ENCODE data around the gene ACSS1. TPM values are rescaled to one million over a fixed set of nuclear protein-coding genes. Genes with fewer than 3 reads are reported as not detected.

Gene ACSS1
- polyA plus RNA-seq, 1 experiment, result 1.1 TPM

DNA sequence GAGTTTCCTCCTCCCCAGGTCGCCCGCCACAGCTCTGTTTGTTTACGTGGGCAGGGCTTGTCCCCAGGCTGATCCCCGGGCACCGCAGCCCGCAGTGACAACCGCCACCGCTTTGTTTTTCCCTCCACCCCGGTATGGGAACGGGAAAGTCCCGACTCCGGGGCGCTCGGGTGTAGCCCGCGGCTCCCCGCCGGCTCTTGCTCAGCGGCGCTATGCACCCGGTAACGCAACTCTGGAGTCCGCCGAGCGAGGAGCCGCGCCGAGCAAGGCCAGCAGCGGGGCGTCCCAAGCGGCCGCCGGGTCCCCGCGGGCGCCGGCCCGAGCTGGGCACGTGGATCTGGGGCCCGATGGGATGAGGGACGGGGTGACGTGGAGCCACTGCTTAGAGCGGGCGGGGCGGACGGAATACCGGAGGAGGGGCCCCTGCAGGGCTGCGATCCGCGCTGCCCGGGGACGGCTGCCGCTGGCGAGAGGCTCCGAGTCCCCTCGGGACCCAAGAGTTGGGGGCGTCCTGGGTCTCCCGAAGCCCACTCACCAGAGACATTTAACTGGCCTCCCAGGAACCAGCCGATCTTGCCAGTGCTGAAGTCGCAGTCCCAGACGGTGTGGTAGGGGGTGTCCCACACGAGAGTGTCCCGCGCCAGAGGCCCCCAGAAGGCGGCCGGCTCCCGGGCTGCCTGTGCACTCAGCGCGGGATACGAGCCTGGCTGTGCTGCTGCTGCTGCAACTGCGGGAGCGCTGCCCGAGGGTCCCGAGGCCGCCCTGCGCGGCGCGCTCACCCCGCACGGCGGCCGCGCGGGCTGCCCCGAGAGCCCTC lies 497 bp downstream of the ACSS1 start:
- peaks cover 3% of the 10 kb centered on the region; the same call in 1 of the 2 replicates for H3K9me3 ChIP-seq (ENCODE audit: control insufficient read depth, insufficient read depth, low read length)
- peak overlapping the region; percentile 64 for H3K4me3 ChIP-seq (ENCODE audit: low read depth, low read length)
- TF ChIP-seq, protein P1, sequence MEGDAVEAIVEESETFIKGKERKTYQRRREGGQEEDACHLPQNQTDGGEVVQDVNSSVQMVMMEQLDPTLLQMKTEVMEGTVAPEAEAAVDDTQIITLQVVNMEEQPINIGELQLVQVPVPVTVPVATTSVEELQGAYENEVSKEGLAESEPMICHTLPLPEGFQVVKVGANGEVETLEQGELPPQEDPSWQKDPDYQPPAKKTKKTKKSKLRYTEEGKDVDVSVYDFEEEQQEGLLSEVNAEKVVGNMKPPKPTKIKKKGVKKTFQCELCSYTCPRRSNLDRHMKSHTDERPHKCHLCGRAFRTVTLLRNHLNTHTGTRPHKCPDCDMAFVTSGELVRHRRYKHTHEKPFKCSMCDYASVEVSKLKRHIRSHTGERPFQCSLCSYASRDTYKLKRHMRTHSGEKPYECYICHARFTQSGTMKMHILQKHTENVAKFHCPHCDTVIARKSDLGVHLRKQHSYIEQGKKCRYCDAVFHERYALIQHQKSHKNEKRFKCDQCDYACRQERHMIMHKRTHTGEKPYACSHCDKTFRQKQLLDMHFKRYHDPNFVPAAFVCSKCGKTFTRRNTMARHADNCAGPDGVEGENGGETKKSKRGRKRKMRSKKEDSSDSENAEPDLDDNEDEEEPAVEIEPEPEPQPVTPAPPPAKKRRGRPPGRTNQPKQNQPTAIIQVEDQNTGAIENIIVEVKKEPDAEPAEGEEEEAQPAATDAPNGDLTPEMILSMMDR (IDR thresholded peaks at IDR 0.05; ENCODE audit: low read depth, low read length), result no peak
- no peak for DNase-seq (ENCODE audit: low read depth, low spot score)
- POLR2A ChIA-PET, result no interaction called here
- CTCF ChIA-PET, result interaction anchor here (1.5 kb wide), 1 partner anchor 10 kb away, joined by 3 read pairs; no protein-coding TSS in a partner anchor
- no peak overlapping the region for H3K27ac ChIP-seq (ENCODE audit: low read depth, low read length)
- peaks cover 39% of the 10 kb centered on the region for H3K27me3 ChIP-seq (ENCODE audit: control insufficient read depth, insufficient read depth, low read length)

DNA sequence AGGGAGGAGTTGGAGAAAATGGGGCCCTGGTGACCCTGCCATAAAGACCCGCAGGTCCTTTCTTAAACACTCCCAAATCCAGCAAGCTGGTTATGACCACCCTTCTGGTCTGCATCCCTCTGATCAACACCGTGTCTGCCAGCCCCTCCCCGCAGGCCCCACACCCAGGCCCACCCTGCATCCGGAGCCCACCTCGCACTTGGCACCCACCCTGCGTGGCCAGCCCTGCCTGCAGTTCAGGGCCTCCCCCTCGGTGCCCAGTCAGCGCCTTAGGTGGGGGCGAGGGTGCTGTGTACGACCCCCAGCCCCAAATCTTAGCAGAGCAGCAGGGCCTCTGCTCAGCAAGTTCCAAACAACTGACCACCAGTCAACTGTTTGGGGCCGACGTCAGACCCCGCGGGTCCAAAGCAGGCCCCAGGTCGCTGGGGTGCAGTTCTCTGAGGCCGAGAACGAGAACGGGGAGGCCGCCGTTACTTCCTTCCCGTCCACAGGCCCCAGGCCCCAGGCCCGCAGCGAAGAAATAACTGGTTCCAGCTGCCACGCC lies 1.2 kb downstream of the ACSS1 start:
- no peak for DNase-seq (ENCODE audit: low read depth, low spot score)
- CTCF ChIA-PET, result interaction anchor here (1.5 to 2.3 kb wide), 2 partner anchors 9 to 10 kb away, joined by 3 to 7 read pairs; no protein-coding TSS in a partner anchor
- POLR2A ChIA-PET, result no interaction called here
- Histone ChIP-seq H3K4me3 (ENCODE audit: low read depth, low read length) (peak overlapping the region; percentile 64), H3K27ac (ENCODE audit: low read depth, low read length) (no peak overlapping the region), H3K9me3 (ENCODE audit: control insufficient read depth, insufficient read depth, low read length) (peaks cover 3% of the 10 kb centered on the region; the same call in 1 of the 2 replicates), H3K27me3 (ENCODE audit: control insufficient read depth, insufficient read depth, low read length) (peaks cover 33% of the 10 kb centered on the region)
- TF ChIP-seq, protein P1 (IDR thresholded peaks at IDR 0.05; ENCODE audit: low read depth, low read length), result no peak

DNA sequence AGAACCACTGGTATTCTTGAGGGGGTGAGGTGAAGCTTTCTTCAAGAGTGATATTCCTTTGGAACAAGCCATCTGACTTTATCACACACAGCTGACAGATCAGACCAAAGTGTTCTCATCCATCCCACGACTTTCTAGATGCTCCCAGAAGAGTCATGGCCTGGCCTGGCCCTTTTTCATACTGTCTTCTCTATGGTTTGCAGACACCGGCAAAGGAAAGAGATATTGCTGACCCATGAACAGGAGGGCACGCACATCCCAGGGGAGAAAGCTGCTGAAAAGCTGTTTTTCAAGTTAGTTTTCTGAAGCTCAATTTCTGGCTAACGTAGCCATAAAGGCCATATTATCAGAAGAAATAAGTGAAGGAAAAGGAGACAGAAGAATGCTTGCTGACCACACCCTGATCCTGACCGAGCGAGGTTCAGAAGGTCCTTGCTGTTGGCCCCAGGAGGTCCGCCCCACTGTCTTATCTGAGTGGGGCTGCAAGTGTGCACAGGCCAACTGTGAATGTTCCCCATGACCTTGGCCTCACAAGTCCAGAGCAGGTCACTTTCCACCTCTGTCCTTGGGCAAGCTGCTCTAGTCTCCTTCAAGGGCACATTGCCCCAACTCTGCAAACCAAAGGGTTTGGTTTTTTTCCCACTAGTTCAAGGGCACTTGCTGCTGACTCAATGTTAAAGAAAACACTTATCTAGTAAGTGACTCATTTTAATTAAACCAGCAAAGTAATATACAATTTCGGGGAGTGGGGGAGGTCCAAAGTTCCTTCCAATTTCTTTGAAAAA lies 2.0 kb downstream of the ACSS1 start:
- Histone ChIP-seq H3K4me3 (ENCODE audit: low read depth, low read length) (no peak overlapping the region), H3K27me3 (ENCODE audit: control insufficient read depth, insufficient read depth, low read length) (peaks cover 34% of the 10 kb centered on the region), H3K27ac (ENCODE audit: low read depth, low read length) (no peak overlapping the region), H3K9me3 (ENCODE audit: control insufficient read depth, insufficient read depth, low read length) (peaks cover 3% of the 10 kb centered on the region; the same call in 1 of the 2 replicates)
- CTCF ChIA-PET, result interaction anchor here (1.5 to 2.3 kb wide), 2 partner anchors 9 kb away, joined by 3 to 7 read pairs; no protein-coding TSS in a partner anchor
- no peak for DNase-seq (ENCODE audit: low read depth, low spot score)
- POLR2A ChIA-PET, result no interaction called here
- TF ChIP-seq, protein P1 (IDR thresholded peaks at IDR 0.05; ENCODE audit: low read depth, low read length), result no peak

GRCh38 chr20:25054995-25055629 lies 2.8 kb downstream of the ACSS1 start:
- ChIA-PET CTCF (interaction anchor here (2.3 kb wide), 1 partner anchor 10 kb away, joined by 7 read pairs; no protein-coding TSS in a partner anchor), POLR2A (no interaction called here)
- Histone ChIP-seq H3K4me3 (ENCODE audit: low read depth, low read length) (no peak overlapping the region), H3K9me3 (ENCODE audit: control insufficient read depth, insufficient read depth, low read length) (peaks cover 3% of the 10 kb centered on the region; the same call in 1 of the 2 replicates), H3K27me3 (ENCODE audit: control insufficient read depth, insufficient read depth, low read length) (peaks cover 36% of the 10 kb centered on the region), H3K27ac (ENCODE audit: low read depth, low read length) (no peak overlapping the region)
- TF ChIP-seq, protein P1 (IDR thresholded peaks at IDR 0.05; ENCODE audit: low read depth, low read length), result no peak
- DNase-seq (ENCODE audit: low read depth, low spot score), result no peak

Measured in AG04450 (cell line).